ENCODE results near the gene KRTDAP.

GRCh38 chr19:35462476-35462953 is 27.7 kb downstream of the KRTDAP start:
- TF ChIP-seq CTCF (IDR thresholded peaks at IDR 0.05; ENCODE audit: insufficient read depth, low read length): no peak
- no peak for TF ChIP-seq POLR2AphosphoS5 (IDR thresholded peaks at IDR 0.05; ENCODE audit: low read depth)
- peak; percentile 74; the same call in 1 of the 2 replicates for TF ChIP-seq SPI1 (IDR thresholded peaks at IDR 0.05; ENCODE audit: borderline replicate concordance, low read depth)
- no peak for TF ChIP-seq GABPA (IDR thresholded peaks at IDR 0.05; ENCODE audit: low read depth)
